Measurements from ENCODE around the gene SEPSECS.

The SEPSECS gene

DNA sequence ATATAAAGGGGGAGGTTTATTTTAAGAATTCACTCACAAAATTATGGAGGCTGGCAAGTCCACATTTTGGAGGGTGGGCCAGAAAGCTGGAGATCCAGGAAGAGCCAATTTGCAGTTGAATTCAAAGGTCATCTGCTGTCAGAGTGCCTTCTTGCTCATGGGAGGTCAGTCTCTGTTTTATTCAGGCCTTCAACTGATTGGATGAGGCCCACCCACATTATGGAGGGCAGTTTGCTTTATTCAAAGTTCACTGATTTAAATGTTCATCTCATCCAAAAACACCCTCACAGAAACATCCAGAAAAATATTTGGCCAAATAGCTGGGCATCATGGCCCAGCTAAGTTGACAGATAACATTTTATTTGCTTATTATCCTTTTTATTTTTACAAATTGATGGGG is 59.5 kb downstream of the SEPSECS start:
- TF ChIP-seq, protein P1, sequence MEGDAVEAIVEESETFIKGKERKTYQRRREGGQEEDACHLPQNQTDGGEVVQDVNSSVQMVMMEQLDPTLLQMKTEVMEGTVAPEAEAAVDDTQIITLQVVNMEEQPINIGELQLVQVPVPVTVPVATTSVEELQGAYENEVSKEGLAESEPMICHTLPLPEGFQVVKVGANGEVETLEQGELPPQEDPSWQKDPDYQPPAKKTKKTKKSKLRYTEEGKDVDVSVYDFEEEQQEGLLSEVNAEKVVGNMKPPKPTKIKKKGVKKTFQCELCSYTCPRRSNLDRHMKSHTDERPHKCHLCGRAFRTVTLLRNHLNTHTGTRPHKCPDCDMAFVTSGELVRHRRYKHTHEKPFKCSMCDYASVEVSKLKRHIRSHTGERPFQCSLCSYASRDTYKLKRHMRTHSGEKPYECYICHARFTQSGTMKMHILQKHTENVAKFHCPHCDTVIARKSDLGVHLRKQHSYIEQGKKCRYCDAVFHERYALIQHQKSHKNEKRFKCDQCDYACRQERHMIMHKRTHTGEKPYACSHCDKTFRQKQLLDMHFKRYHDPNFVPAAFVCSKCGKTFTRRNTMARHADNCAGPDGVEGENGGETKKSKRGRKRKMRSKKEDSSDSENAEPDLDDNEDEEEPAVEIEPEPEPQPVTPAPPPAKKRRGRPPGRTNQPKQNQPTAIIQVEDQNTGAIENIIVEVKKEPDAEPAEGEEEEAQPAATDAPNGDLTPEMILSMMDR (IDR thresholded peaks at IDR 0.05; ENCODE audit: borderline replicate concordance, control extremely low read depth, extremely low read depth, insufficient read depth, missing control alignments), result no peak
- no peak for DNase-seq (ENCODE audit: low spot score)
- in situ Hi-C loops (cut with MboI; ENCODE audit: low sequenced_read_pairs, unreplicated experiment), result no loop called here

DNA sequence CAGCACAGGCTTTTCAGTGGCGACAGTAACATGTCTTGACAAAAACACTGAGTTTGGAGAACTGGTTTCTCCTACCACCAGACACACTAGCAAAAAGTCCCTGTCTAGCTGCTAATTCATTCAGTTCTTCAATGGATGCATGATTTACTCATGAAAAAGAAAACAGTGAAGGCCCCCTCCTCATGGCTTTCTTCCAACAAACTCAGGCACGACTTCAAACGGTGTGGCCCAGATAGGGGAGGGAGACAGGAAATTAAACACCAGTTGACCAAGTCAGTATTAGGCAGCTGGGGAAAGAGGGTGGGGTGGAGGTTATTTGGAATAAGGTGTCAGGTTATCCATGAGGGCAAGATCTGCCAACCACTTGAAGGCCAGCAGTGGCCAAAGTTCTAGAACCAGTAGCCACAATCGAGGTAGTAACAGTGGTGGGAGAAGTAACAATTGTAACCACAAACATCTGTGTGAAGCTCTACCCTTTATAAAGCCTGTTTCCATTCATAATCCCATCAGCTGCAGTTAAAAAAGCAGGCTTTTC is 60.2 kb downstream of the SEPSECS start:
- no peak for DNase-seq (ENCODE audit: low spot score)
- TF ChIP-seq, protein P1 (IDR thresholded peaks at IDR 0.05; ENCODE audit: borderline replicate concordance, control extremely low read depth, extremely low read depth, insufficient read depth, missing control alignments), result no peak
- in situ Hi-C loops (cut with MboI; ENCODE audit: low sequenced_read_pairs, unreplicated experiment), result no loop called here

DNA sequence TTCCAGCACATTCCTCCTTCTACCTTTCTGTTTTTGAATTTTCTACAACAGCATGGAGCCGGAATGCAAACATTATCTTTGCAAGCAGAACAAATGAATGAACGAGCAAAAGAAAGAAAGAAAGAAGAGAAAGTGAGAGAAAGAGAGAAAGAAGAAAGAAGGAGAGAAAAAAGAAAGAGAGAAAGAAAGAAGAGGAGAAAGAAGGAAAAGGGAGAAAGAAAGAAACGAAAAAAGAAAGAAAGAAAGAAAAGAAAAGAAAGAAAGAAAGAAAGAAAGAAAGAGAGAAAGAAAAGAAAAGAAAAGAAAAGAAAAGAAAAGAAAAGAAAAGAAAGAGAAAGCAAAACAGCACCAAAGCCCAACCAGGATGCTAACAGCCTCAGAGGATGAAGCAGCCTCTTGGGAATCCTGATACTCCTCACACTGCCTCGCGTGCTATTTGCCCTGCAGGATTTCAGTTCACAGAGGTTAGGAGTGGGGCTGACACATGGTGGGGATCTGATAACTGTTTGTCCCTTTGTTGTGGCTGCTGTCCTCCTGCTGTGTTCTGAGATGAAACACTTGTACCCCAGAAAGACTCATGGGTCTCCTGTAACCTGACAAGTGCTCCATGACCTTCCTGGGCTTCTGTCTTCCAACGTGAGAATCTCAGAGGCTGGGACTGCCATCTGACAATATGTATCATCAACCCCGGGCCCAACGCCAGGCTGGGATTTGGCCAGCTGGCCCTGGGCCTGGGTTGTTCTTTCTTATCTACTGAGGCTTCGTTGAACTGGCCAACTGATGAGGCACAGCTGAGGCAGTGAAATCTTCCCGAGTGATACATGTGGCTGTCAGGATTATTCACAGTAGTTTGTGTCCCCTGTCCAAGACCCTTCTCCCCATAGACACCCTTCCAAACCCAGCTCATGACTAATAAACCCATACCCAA is 61.0 kb downstream of the SEPSECS start:
- TF ChIP-seq, protein P1 (IDR thresholded peaks at IDR 0.05; ENCODE audit: borderline replicate concordance, control extremely low read depth, extremely low read depth, insufficient read depth, missing control alignments), result no peak
- in situ Hi-C loops (cut with MboI; ENCODE audit: low sequenced_read_pairs, unreplicated experiment), result no loop called here
- no peak for DNase-seq (ENCODE audit: low spot score)

DNA sequence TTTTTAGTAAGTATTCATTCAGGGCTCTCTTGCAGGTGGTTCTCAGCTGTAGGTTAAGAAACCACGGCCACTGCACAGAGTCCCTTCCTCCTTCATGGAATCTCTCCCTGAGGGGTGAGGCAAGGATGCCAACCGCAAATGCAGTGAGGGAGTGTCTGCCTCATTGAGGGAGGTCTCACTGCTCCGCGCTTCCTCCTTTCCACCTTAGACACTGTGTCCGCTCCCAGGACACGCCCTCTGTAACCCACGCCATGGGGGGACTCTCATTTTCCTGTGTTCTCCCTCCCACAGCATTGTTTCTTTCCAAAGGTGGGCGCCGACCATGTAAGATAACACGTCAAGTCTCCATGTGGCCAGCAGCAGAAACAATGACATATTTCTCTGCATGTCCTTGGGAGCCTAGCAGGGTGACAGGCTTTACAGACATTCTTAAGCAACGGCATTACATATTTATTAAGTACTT is 63.2 kb downstream of the SEPSECS start:
- TF ChIP-seq, protein P1 (IDR thresholded peaks at IDR 0.05; ENCODE audit: borderline replicate concordance, control extremely low read depth, extremely low read depth, insufficient read depth, missing control alignments), result no peak
- in situ Hi-C loops (cut with MboI; ENCODE audit: low sequenced_read_pairs, unreplicated experiment), result no loop called here
- no peak for DNase-seq (ENCODE audit: low spot score)

DNA sequence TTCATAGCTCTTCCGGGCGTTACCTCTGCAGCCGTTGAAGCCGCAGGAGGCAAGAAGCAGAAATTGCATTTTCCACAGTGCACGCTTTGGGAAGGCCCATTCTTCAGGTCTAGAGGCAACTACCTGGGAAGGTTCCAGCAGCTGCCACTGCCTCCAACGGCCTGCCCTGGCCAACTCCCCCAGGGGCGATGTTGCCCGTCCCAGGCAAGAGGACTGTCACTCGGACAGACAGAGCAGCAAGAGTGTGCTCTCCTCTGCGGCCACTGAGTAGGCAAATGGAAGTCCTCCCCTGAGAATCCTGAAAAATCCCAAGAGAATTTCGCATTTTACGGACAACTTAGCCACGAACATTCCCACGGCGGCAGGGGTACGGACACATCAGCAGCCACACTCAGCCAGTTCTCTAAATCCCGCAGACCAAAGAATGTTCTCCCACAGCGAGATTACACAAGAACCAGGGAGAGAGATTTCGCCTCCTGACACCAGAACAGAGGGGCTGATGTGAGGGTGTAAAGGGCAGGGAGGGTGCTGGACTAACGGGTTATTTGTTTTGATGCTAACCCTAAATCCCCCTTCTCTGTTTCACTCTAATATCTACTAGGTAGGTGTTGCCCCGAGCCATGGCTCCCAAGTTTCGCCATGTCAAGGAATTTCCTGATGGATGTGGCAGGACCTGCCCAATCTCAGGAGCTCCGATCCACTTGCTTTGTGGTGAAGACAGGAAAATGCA is 63.8 kb downstream of the SEPSECS start:
- TF ChIP-seq, protein P1 (IDR thresholded peaks at IDR 0.05; ENCODE audit: borderline replicate concordance, control extremely low read depth, extremely low read depth, insufficient read depth, missing control alignments), result no peak
- in situ Hi-C loops (cut with MboI; ENCODE audit: low sequenced_read_pairs, unreplicated experiment), result no loop called here
- no peak for DNase-seq (ENCODE audit: low spot score)

DNA sequence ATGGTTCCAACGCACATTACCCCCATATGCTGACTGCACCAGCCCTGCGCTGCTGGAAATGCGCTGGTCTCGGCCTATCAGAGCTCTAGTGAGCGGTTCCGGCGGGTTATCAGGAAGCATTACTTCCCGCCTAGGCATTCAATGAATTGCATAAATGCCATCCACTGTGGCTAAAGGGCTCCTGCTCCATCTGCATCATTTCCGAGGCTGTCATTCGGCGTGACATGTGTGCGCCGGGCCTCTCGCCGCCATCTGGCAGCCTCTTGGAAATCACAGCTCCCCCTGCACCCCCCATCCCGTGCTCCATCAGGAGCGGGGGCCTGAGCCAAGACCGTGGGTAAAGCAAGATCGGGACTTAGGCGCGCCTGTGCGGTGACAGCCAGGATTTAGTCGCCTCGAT is 64.4 kb downstream of the SEPSECS start:
- DNase-seq (ENCODE audit: low spot score), result no peak
- in situ Hi-C loops (cut with MboI; ENCODE audit: low sequenced_read_pairs, unreplicated experiment), result no loop called here

More for the DNA sequence above, 64.4 kb downstream of the SEPSECS start:
- TF ChIP-seq, protein P1 (IDR thresholded peaks at IDR 0.05; ENCODE audit: borderline replicate concordance, control extremely low read depth, extremely low read depth, insufficient read depth, missing control alignments), result no peak

Measured in GM13976 (cell line).